ENCODE measurements around the gene SLC16A8.
A peak's percentile ranks its signal among the peaks of the same experiment; 100 is the strongest.
"Not testable (repeated sequence)": the region's sequence is repeated elsewhere in the genome, so short reads cannot be mapped to it uniquely, and the experiment has no call there.

Gene SLC16A8, protein sequence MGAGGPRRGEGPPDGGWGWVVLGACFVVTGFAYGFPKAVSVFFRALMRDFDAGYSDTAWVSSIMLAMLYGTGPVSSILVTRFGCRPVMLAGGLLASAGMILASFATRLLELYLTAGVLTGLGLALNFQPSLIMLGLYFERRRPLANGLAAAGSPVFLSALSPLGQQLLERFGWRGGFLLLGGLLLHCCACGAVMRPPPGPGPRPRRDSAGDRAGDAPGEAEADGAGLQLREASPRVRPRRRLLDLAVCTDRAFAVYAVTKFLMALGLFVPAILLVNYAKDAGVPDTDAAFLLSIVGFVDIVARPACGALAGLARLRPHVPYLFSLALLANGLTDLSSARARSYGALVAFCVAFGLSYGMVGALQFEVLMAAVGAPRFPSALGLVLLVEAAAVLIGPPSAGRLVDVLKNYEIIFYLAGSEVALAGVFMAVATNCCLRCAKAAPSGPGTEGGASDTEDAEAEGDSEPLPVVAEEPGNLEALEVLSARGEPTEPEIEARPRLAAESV

GRCh38 chr22:38083931-38084631 is at the start of gene SLC16A8:
SLC16A8 (minus strand) TSS chr22:38084184; CDS start chr22:38082873, 1,311 bp downstream.
- DNase-seq (ENCODE audit: low spot score) = no peak

DNA sequence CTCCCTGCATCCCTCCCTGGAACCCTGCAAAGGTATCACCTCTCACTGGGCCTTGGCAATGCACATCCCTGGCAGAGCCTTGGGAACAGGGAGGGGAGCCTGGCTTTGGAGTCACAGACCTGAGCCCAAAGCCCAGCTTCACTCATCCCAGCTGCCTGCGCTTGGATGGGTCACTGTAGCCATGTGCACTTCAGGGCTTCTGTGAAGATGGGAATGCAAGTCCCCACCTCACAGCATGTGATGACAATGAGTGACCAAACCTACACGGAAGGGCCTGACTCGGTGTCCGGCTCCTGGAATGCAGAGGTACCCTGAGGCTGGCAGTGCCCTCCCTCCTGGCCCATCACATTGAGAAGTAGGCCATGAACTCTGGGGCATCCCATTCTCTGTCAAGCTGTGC is 49.3 kb upstream of the SLC16A8 start:
- DNase-seq (ENCODE audit: low spot score) = no peak

DNA sequence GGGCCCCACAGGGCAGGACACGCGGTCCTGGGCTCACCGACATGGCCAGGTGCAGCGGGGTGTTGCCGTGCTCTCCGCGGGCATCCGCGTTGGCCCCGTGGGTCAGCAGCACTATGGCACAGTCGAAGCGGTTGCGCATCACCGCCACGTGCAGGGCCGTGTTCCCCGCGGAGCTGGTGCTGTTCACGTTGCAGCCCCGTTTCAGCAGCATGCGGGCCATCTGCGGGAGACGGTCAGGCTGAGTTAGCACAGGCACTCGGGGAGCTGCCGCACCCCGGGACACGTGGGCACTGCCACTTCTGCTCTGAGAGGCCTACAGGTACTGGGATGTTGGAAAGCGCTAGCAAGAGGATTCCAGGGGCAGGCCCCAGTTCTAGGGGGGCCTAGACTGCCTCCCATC is 48.8 kb upstream of the SLC16A8 start:
- no peak for DNase-seq (ENCODE audit: low spot score)

DNA sequence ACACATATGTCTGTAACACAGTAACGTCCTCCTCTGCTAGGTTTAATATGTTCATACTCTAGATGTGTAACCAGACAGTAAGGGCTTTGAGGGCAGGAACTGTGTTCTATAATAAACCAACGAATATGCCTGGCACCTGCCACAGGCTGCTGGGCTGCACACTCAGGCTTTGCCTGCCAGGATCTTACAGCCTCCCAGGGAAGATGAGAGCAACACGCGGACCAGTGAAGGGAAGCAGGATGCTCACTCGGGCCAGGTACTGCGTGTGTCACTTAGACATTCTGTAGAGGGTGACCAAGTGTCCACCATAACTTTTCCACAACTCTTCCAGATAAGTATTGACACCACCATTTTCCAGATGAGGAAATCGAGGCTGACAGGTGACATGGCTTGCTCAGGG is 48.2 kb upstream of the SLC16A8 start:
- DNase-seq (ENCODE audit: low spot score) = no peak

GRCh38 chr22:38131399-38131798 is 47.4 kb upstream of the SLC16A8 start:
- DNase-seq (ENCODE audit: low spot score) = no peak

DNA sequence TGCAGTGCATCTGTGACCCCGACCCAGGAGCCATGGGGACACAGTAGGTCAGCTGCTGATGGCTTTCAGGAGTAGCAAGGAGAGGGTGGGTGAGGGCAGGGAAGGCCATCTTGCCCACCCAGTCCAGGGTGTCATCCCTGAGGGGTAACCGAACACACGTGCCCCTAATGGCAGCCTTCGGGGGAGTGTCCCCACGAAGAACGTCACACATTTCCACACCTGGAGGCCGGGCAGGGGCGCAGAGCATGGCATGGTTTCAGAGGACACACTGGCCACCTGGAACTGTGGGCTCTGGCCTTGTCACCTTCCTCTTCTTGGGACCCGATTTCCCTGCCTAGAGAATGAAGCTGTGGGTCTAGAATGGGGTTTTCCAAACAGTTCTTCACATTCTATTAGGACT is 45.9 kb upstream of the SLC16A8 start:
- DNase-seq (ENCODE audit: low spot score) = no peak

- DNase-seq (ENCODE audit: low spot score) = no peak
Measured at GRCh38 chr22:38129021-38129420, 45.0 kb upstream of the SLC16A8 start.

GRCh38 chr22:38127869-38128268 is 43.9 kb upstream of the SLC16A8 start:
- DNase-seq (ENCODE audit: low spot score) = no peak

DNA sequence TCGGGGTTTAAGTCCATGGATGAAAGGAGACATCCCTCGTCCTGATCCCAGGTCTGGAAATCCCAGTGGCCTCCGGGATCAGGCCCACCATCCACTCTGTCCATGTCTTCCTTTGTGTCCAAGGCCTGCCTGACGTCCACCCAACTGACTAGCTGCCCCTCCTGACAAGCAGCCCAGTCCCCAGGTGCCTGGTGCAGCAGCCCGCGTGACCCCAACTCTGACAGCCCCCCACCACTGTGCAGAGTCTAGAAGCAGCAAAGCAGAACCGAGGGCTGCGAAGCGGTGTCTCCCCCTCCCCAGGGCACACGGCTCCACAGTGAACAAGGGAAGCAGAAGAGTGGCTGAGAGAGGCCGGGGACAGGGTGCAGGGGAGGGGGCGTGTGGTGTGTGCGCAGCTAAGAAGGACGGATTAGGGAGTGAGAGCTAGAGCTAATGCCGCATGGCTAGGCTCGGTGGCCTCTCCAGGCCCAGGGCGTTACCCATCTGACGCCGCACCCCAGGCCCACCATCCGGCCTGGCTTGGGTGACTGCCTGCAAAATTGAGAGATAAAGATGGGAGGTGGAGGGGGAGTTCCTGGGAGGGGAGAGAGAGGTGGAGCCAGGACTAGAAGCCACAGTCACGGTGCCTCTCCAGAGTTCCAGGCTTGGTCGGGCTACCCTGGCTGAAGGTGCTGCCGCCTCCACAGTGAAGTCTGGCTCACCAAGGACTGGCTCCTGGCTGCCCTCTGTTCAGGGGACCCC is 43.1 kb upstream of the SLC16A8 start:
- DNase-seq (ENCODE audit: low spot score) = no peak

DNA sequence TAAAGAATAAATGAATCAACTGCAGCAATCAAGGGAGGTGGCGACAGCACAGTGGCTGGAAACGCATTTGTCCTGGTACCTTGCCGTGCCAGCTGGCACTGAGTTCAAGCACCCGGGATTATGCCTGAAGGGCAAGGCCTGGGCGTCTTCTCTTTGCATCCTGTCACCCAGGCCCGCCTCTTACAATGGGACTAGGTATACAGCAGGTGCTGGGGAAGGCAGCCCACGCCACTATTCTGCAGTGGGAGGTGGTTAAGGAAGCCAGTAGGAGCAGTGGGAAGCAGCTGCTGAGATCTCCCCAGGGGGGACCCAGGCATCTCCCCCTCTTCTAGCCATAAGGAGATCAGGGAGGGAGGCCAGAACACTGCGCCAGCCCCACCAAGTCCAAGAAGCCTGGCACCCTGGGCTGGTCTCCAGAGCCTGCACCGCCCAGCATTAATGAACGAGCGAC is 41.8 kb upstream of the SLC16A8 start:
- no peak for DNase-seq (ENCODE audit: low spot score)

GRCh38 chr22:38125038-38125610 is 41.1 kb upstream of the SLC16A8 start:
- DNase-seq (ENCODE audit: low spot score) = no peak

DNA sequence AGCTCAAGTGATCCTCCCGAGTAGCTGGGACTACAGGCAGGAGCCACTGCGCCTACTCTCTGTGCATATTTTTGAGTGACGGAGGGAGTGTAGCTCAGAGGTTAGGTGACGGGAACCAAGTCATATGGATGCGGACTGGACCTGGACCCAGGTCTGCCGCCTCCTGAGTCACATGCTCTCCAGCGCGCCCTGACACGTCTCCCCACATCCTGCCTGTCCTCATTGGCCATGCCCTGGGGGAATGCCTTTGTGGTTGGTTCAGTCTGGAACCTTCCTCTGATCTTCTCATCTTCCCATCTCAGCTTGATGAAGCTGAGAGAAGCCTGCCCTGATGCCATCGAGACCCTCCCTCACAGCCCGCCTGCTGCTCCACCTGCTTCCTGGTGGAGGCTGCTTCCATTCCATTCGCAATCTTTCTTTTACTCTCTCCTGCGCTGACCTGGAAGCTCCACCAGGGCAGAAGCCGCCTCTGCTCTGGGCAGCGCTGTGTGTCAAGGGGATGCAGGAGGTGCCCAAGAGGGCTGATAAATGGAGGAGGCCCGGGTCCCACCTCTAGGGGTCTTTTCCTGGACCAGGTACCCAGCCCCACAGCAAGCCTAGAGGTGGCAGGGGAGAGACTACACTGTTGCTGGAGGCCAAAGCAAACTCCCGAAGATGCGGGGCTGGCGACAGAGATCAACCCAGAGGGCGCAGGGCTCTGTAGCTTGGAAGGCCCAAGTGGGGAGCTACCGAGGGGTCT is 40.4 kb upstream of the SLC16A8 start:
- no peak for DNase-seq (ENCODE audit: low spot score)

GRCh38 chr22:38122616-38123015 is 38.6 kb upstream of the SLC16A8 start:
- DNase-seq (ENCODE audit: low spot score) = no peak

DNA sequence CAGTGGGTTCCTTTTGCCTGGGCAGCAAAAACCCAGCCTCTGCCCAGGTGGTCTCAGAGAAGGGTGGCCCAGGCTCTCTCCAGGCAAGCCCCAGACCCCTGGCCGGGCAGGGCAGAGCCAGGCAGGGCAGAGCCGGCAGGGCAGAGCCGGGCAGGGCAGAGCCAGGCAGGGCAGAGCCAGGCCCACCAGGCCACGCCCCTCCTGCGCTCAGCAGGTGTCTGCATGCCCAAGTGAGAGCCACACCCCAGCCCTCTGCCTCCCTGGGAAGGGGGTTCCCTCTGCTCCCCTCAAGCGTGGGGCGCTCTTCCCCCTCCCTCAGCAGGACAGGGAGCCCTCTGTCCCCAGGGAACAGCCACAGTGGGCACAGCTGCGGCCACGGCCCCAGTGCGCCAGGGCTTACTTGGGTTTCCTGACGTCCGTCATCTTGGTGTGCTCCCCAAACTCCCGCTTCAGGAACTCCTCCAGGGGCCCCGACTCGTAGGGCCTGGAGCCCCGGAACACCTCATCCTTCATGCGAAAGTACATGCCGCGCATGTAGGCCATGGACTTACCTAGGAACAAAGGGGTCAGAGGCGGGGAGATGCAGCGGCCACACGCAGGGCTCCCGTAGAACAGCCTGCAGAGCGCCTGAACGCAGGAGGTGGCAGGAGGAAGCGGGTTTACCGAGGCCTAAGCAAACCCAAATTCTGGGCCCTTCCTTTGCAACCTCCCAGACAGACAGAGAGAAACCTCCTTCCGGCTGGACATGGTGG is 36.6 kb upstream of the SLC16A8 start:
- DNase-seq (ENCODE audit: low spot score) = no peak

DNA sequence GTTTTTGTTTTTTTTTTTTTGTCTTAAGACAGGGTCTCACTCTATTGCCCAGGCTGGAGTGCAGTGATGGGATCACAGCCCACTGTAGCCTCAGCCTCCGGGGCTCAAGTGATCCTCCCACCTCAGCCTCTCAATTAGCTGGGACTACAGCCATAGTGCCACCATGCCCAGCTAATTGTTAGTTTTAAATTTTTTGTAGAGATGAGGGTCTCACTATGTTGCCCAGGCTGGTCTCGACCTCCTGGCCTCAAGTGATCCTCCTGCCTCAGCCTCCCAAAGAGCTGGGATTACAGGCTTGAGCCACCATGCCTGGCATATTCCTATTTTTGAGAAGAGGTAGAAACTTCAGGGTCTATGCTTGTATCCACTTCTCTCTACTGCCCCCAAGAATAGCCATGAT is 34.8 kb upstream of the SLC16A8 start:
- DNase-seq (ENCODE audit: low spot score) = not testable (repeated sequence)

GRCh38 chr22:38118182-38118581 is 34.2 kb upstream of the SLC16A8 start:
- no peak for DNase-seq (ENCODE audit: low spot score)

- DNase-seq (ENCODE audit: low spot score) = not testable (repeated sequence)
Measured at GRCh38 chr22:38117556-38117955, 33.6 kb upstream of the SLC16A8 start.

DNA sequence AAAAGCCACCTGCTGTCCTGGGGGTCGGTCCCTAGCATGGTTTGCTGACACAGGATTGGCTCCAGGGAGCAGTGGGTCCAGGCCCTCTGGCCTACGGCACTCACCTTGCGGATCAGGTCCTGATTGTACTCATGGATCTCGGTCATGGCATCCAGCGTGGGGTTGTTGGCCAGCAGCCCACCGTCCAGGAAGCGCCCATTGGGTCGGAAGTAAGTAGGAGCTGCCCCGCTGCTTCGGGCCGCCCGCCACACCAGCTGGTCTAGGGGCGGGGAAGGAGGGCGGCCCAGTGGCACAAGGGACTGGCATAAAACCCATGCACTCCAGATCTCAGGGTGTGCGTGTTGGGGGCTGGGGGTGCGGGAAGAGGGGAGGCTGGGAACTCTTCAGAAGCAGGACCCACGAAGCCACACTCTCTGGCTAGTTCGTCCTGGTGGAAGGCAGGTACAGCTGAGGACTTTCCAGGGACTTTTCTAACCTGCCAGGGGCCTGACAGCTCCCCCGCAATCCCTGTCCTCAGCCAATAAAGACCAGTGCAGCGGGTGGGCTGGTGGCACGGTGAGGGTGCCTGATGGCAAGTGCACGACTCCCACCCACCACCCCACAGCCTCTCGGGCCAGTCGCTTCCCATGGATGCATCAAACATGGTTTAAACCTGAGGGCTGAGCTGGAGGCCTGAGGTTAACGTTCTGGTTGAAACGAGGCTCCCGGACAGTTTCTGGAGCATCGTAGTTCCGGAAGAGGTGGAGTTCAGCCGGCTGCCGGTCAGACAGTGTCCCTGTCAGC is 31.6 kb upstream of the SLC16A8 start:
- DNase-seq (ENCODE audit: low spot score) = no peak

GRCh38 chr22:38114484-38115398 is 30.8 kb upstream of the SLC16A8 start:
- peak; percentile 78 for DNase-seq (ENCODE audit: low spot score)

All from kidney tubule cell (primary cell).